NCI-H2107 (cell line): Measurements from ENCODE around the gene INSR.
"Not testable (repeated sequence)": the region's sequence is repeated elsewhere in the genome, so short reads cannot be mapped to it uniquely, and the experiment has no call there.

Experiments
- DNase-seq: peaks from one replicate; lab custom pipeline; 2025; lab: John Stamatoyannopoulos, UW

INSR gene

GRCh38 chr19:7258041-7258839 lies 36.0 kb downstream of the INSR start:
- no peak for DNase-seq

- no peak for DNase-seq
These were observed 36.8 kb downstream of the INSR start for GRCh38 chr19:7257148-7258040.

GRCh38 chr19:7255631-7256030 lies 38.6 kb downstream of the INSR start:
- no peak for DNase-seq

- DNase-seq = no peak
These were observed 39.1 kb downstream of the INSR start for GRCh38 chr19:7255119-7255518.

- no peak for DNase-seq
These were observed 39.6 kb downstream of the INSR start for GRCh38 chr19:7254590-7254989.

GRCh38 chr19:7252364-7252763 lies 41.9 kb downstream of the INSR start:
- no peak for DNase-seq

GRCh38 chr19:7251494-7251893 lies 42.7 kb downstream of the INSR start:
- no peak for DNase-seq

GRCh38 chr19:7250951-7251350 lies 43.3 kb downstream of the INSR start:
- DNase-seq = no peak

GRCh38 chr19:7250057-7250596 lies 44.1 kb downstream of the INSR start:
- DNase-seq = no peak

- DNase-seq = no peak
These were observed 47.1 kb downstream of the INSR start for GRCh38 chr19:7247155-7247554.

GRCh38 chr19:7246601-7247000 lies 47.6 kb downstream of the INSR start:
- no peak for DNase-seq

GRCh38 chr19:7242601-7243258 lies 51.5 kb downstream of the INSR start:
- DNase-seq = no peak

GRCh38 chr19:7238051-7238450 lies 56.2 kb downstream of the INSR start:
- no peak for DNase-seq

GRCh38 chr19:7236153-7236552 lies 58.1 kb downstream of the INSR start:
- DNase-seq = no peak

GRCh38 chr19:7230826-7231225 lies 63.4 kb downstream of the INSR start:
- no peak for DNase-seq

GRCh38 chr19:7229735-7230134 lies 64.5 kb downstream of the INSR start:
- DNase-seq = no peak

- DNase-seq = no peak
These were observed 65.2 kb downstream of the INSR start for GRCh38 chr19:7228935-7229541.

GRCh38 chr19:7227735-7228134 lies 66.5 kb downstream of the INSR start:
- DNase-seq = no peak

- not testable (repeated sequence) for DNase-seq
These were observed 67.1 kb downstream of the INSR start for GRCh38 chr19:7227149-7227548.

- DNase-seq = no peak
These were observed 67.5 kb downstream of the INSR start for GRCh38 chr19:7226739-7227138.

GRCh38 chr19:7225741-7226140 lies 68.5 kb downstream of the INSR start:
- no peak for DNase-seq

GRCh38 chr19:7224995-7225394 lies 69.2 kb downstream of the INSR start:
- no peak for DNase-seq
